ENCODE data around the gene ARHGEF4. TPM values are rescaled to one million over a fixed set of nuclear protein-coding genes. Genes with fewer than 3 reads are reported as not detected.

Gene ARHGEF4
- polyA plus RNA-seq, 1 donor (not counting 4 experiments of a cell fraction or from before 2014, with no cell fraction given), result 22.6 TPM

GRCh38 chr2:130841741-130842365 is 5.1 kb downstream of the ARHGEF4 start:
- Histone ChIP-seq H2AFZ (ENCODE audit: control insufficient read depth, low read length) (no peak overlapping the region), H3K36me3 (ENCODE audit: control insufficient read depth in 2 of 2, extremely low read depth in 1 of 2, insufficient read depth in 2 of 2, low read length in 2 of 2) (peaks cover 0 to 8% of the 10 kb centered on the region in 2 experiments), H3K9me1 (ENCODE audit: control insufficient read depth, extremely low read depth, insufficient read depth, low read length) (no peaks in the 10 kb centered on the region), H3K9me3 (ENCODE audit: control insufficient read depth, low read depth, low read length) (no peaks in the 10 kb centered on the region), H3K4me2 (ENCODE audit: control insufficient read depth, extremely low read depth, insufficient read depth, low read depth, low read length) (no peak overlapping the region), H3K27me3 (ENCODE audit: control insufficient read depth, extremely low read depth, insufficient read depth, low read length) (no peaks in the 10 kb centered on the region), H3K4me3 (ENCODE audit: control insufficient read depth in 2 of 3, extremely low read depth in 1 of 3, insufficient read depth in 2 of 3, low read depth in 1 of 3, low read length in 3 of 3) (no peak overlapping the region), H3K9ac (ENCODE audit: control insufficient read depth, extremely low read depth, insufficient read depth, low read length) (no peak overlapping the region), H3K27ac (ENCODE audit: control insufficient read depth, insufficient read depth, low read length) (no peak overlapping the region), H3K4me1 (ENCODE audit: control insufficient read depth, extremely low read depth, insufficient read depth, low read length) (peaks cover 24% of the 10 kb centered on the region), H4K20me1 (ENCODE audit: control insufficient read depth, extremely low read depth, insufficient read depth, low read length) (no peaks in the 10 kb centered on the region), H3K79me2 (ENCODE audit: control insufficient read depth, insufficient read depth, low read length) (peaks cover 43% of the 10 kb centered on the region)
- dilution Hi-C loops (cut with MboI; ENCODE audit: extremely low pct_ligation_motif_present, low sequenced_read_pairs), result no loop called here
- no peak for FAIRE-seq
- no peak for DNase-seq (ENCODE audit: low read depth, low spot score)
- no peak for TF ChIP-seq EZH2 (IDR thresholded peaks at IDR 0.05; ENCODE audit: low read length)
- TF ChIP-seq CTCF (optimal IDR thresholded peaks at IDR 0.05 in 1 of 3, IDR thresholded peaks at IDR 0.05 in 1 of 3, conservative IDR thresholded peaks at IDR 0.05 in 1 of 3; ENCODE audit: extremely low read depth in 1 of 3, insufficient read depth in 2 of 3, low read length in 3 of 3), result no peak

- no peak overlapping the region for H3K27ac ChIP-seq (ENCODE audit: control insufficient read depth, insufficient read depth, low read length)
- no peaks in the 10 kb centered on the region for H3K9me3 ChIP-seq (ENCODE audit: control insufficient read depth, low read depth, low read length)
- FAIRE-seq, result no peak
- dilution Hi-C loops (cut with MboI; ENCODE audit: extremely low pct_ligation_motif_present, low sequenced_read_pairs), result no loop called here
- H3K79me2 ChIP-seq (ENCODE audit: control insufficient read depth, insufficient read depth, low read length), result peaks cover 42% of the 10 kb centered on the region
- H3K4me2 ChIP-seq (ENCODE audit: control insufficient read depth, extremely low read depth, insufficient read depth, low read depth, low read length), result no peak overlapping the region
- DNase-seq (ENCODE audit: low read depth, low spot score), result no peak
- no peak overlapping the region for H2AFZ ChIP-seq (ENCODE audit: control insufficient read depth, low read length)
- H3K9me1 ChIP-seq (ENCODE audit: control insufficient read depth, extremely low read depth, insufficient read depth, low read length), result no peaks in the 10 kb centered on the region
- no peak overlapping the region for H3K4me3 ChIP-seq (ENCODE audit: control insufficient read depth in 2 of 3, extremely low read depth in 1 of 3, insufficient read depth in 2 of 3, low read depth in 1 of 3, low read length in 3 of 3)
- TF ChIP-seq CTCF (optimal IDR thresholded peaks at IDR 0.05 in 1 of 3, IDR thresholded peaks at IDR 0.05 in 1 of 3, conservative IDR thresholded peaks at IDR 0.05 in 1 of 3; ENCODE audit: extremely low read depth in 1 of 3, insufficient read depth in 2 of 3, low read length in 3 of 3) (no peak), EZH2 (IDR thresholded peaks at IDR 0.05; ENCODE audit: low read length) (no peak)
- H3K27me3 ChIP-seq (ENCODE audit: control insufficient read depth, extremely low read depth, insufficient read depth, low read length), result no peaks in the 10 kb centered on the region
- H3K9ac ChIP-seq (ENCODE audit: control insufficient read depth, extremely low read depth, insufficient read depth, low read length), result no peak overlapping the region
- peaks cover 0 to 8% of the 10 kb centered on the region in 2 experiments for H3K36me3 ChIP-seq (ENCODE audit: control insufficient read depth in 2 of 2, extremely low read depth in 1 of 2, insufficient read depth in 2 of 2, low read length in 2 of 2)
- H4K20me1 ChIP-seq (ENCODE audit: control insufficient read depth, extremely low read depth, insufficient read depth, low read length), result no peaks in the 10 kb centered on the region
- H3K4me1 ChIP-seq (ENCODE audit: control insufficient read depth, extremely low read depth, insufficient read depth, low read length), result peaks cover 28% of the 10 kb centered on the region
These were observed 6.1 kb downstream of the ARHGEF4 start for GRCh38 chr2:130842770-130843169.

All from keratinocyte (primary cell).